GM12878 (cell line): Measurements from ENCODE around the gene GRIK4. TPM values are rescaled to one million over a fixed set of nuclear protein-coding genes. Genes with fewer than 3 reads are reported as not detected.

Experiments used
- ATAC-seq: fragments of 200-7000 bp; cut with Tn5 transposase; 3 replicates; pipeline ENCODE4 v1.9.1; 2020; ENCODE audit warnings: mild to moderate bottlenecking, moderate library complexity
- BruUV-seq: library from RNA; stranded (reverse); fragments of 400-500 nt; replicated peaks from 2 replicates; lab custom pipeline; 2021; lab: Mats Ljungman, UMichigan
- CTCF ChIA-PET: fragments of 300-600 bp; sonication (Branson Sonifier 250); formaldehyde crosslinking; extraction: SDS; loops from one replicate; lab custom pipeline; 2021; ENCODE audit warnings: inconsistent platforms; lab: Yijun Ruan, JAX
- POLR2A ChIA-PET: fragments of 350-600 bp; formaldehyde crosslinking; extraction: SDS; loops from one replicate; lab custom pipeline; 2021; ENCODE audit warnings: inconsistent platforms; lab: Charles Lee
- RAD21 ChIA-PET: fragments of 300-600 bp; sonication (Branson Sonifier 250); formaldehyde crosslinking; loops from one replicate; lab custom pipeline; 2023; ENCODE audit warnings: antibody characterized with exemption; ENCODE audit not compliant: unreplicated experiment; lab: Charles Lee
- SMC1A ChIA-PET: fragments of 300-600 bp; sonication (Branson Sonifier 250); formaldehyde crosslinking; loops from one replicate; lab custom pipeline; 2023; ENCODE audit not compliant: unreplicated experiment, uncharacterized antibody; lab: Charles Lee
- DNase-seq: peaks from one replicate; pipeline ENCODE4 v3.0.0-alpha.2; 2011; ENCODE audit warnings: low read depth, low spot score
- FAIRE-seq: peaks from 3 replicates; lab custom pipeline; 2011; peaks lifted over from hg19 to GRCh38; lab: Jason Lieb, UNC
- H2AFZ ChIP-seq: 2 replicates; pipeline ENCODE4 v1.6.0; 2011; ENCODE audit warnings: low read depth, low read length, control low read depth; ENCODE audit not compliant: control insufficient read depth
- H3K27ac ChIP-seq: 2 replicates; pipeline ENCODE4 v1.5.1; 2011; ENCODE audit warnings: control low read depth; ENCODE audit not compliant: control insufficient read depth, insufficient read depth
- H3K27me3 ChIP-seq, 2 experiments: replicated peaks in 1 of 2; 2 replicates each; pipeline versions ENCODE4 v1.6.0 to v1.6.1; 2011; ENCODE audit warnings: low read length in 1 of 2; ENCODE audit not compliant: control insufficient read depth in 2 of 2, insufficient read depth in 2 of 2
- H3K36me3 ChIP-seq, 2 experiments: 2 replicates each; pipeline ENCODE4 v1.5.1; 2011; ENCODE audit warnings: low read length in 1 of 2; ENCODE audit not compliant: control insufficient read depth in 2 of 2, insufficient read depth in 2 of 2
- H3K4me1 ChIP-seq: 2 replicates; pipeline ENCODE4 v1.6.1; 2011; ENCODE audit warnings: mild to moderate bottlenecking, low read length, moderate library complexity, mixed read lengths; ENCODE audit not compliant: control insufficient read depth, insufficient read depth
- H3K4me2 ChIP-seq: 2 replicates; pipeline ENCODE4 v1.6.0; 2011; ENCODE audit warnings: control low read depth; ENCODE audit not compliant: control insufficient read depth, insufficient read depth
- H3K4me3 ChIP-seq: fragments of 200-600 bp; sonication (generic); 2 replicates; pipeline ENCODE4 v1.5.1; 2016
- H3K79me2 ChIP-seq: 2 replicates; pipeline ENCODE4 v1.6.0; 2011; ENCODE audit warnings: low read length; ENCODE audit not compliant: control insufficient read depth, insufficient read depth
- H3K9ac ChIP-seq: 2 replicates; pipeline ENCODE4 v1.8.0; 2011; ENCODE audit warnings: low read length, control low read depth, mixed read lengths; ENCODE audit not compliant: control insufficient read depth, insufficient read depth
- H3K9me3 ChIP-seq: replicated peaks from 3 replicates; pipeline ENCODE4 v1.5.1; 2011; ENCODE audit warnings: mild to moderate bottlenecking, low read length; ENCODE audit not compliant: control insufficient read depth, insufficient read depth
- H4K20me1 ChIP-seq: 2 replicates; pipeline ENCODE4 v1.6.0; 2011; ENCODE audit not compliant: control insufficient read depth, insufficient read depth
- CEBPB ChIP-seq, 2 experiments: fragments of 150-350 bp in 1 of 2; IDR thresholded peaks; 2 replicates each; pipeline ENCODE4 v1.6.1; 2012 to 2014; ENCODE audit warnings: low read depth in 2 of 2, low read length in 2 of 2, borderline replicate concordance in 1 of 2, inconsistent platforms in 1 of 2
- ELK1 ChIP-seq: IDR thresholded peaks from 2 replicates; pipeline ENCODE4 v1.6.1; 2012; ENCODE audit warnings: low read depth, low read length, improper control_type of control experiment
- IKZF1 ChIP-seq: fragments of 450-650 bp; conservative IDR thresholded peaks from 2 replicates; pipeline ENCODE4 v1.6.1; 2017; ENCODE audit warnings: antibody characterized with exemption, mild to moderate bottlenecking
- IKZF2 ChIP-seq, 2 experiments: fragments of 450-650 bp; IDR thresholded peaks; 2 replicates each; pipeline ENCODE4 v1.6.1; 2017; ENCODE audit warnings: mild to moderate bottlenecking in 2 of 2, moderate library complexity in 2 of 2
- KLF5 ChIP-seq: fragments of 450-650 bp; IDR thresholded peaks from 2 replicates; pipeline ENCODE4 v1.6.1; 2014; ENCODE audit warnings: mild to moderate bottlenecking; ENCODE audit not compliant: partially characterized antibody
- MTA3 ChIP-seq: IDR thresholded peaks from 2 replicates; pipeline ENCODE4 v1.6.1; 2012; ENCODE audit warnings: low read length, inconsistent platforms, borderline replicate concordance
- PAX5 ChIP-seq: IDR thresholded peaks from 2 replicates; pipeline ENCODE4 v1.6.1; 2011; ENCODE audit warnings: low read depth, low read length, borderline replicate concordance
- PKNOX1 ChIP-seq: fragments of 450-650 bp; IDR thresholded peaks from 2 replicates; pipeline ENCODE4 v1.6.1; 2016; ENCODE audit warnings: mild to moderate bottlenecking
- POLR2AphosphoS5 ChIP-seq: IDR thresholded peaks from 2 replicates; pipeline ENCODE4 v1.6.1; 2011; ENCODE audit warnings: mild to moderate bottlenecking, low read length, inconsistent platforms
- RAD21 ChIP-seq: IDR thresholded peaks from 2 replicates; pipeline ENCODE4 v1.6.1; 2011; ENCODE audit warnings: mild to moderate bottlenecking, low read depth, low read length, moderate library complexity; ENCODE audit not compliant: insufficient read depth
- SPI1 ChIP-seq: IDR thresholded peaks from 2 replicates; pipeline ENCODE4 v1.6.1; 2011; ENCODE audit warnings: low read depth, mild to moderate bottlenecking, low read length, moderate library complexity, borderline replicate concordance; ENCODE audit not compliant: insufficient read depth
- SREBF1 ChIP-seq: IDR thresholded peaks from 2 replicates; pipeline ENCODE4 v1.6.1; 2012; ENCODE audit warnings: mild to moderate bottlenecking, low read length
- USF1 ChIP-seq: IDR thresholded peaks from 2 replicates; pipeline ENCODE4 v1.6.1; 2011; ENCODE audit warnings: borderline replicate concordance, low read depth, mild to moderate bottlenecking, moderate library complexity, mixed read lengths, low read length; ENCODE audit not compliant: insufficient read depth; ENCODE audit errors: extremely low read length
- WGBS: methylation state at CpG from one replicate; pipeline ENCODE4 v1.1.6; 2016; ENCODE audit warnings: low lambda C conversion rate; ENCODE audit not compliant: insufficient replicate concordance, insufficient coverage; ENCODE audit errors: missing lambda C conversion rate; 5-methylcytosine and 5-hydroxymethylcytosine counted together
- in situ Hi-C: fragments of 300-500 bp; cut with MboI; formaldehyde crosslinking; loops from 9 replicates; pipeline ENCODE4 v1.14.3; 2018; ENCODE audit warnings: mixed read lengths
- intact Hi-C: fragments of 100-400 bp; cut with micrococcal nuclease; formaldehyde crosslinking; loops from one replicate; pipeline ENCODE4 v1.14.2; 2022; ENCODE audit not compliant: unreplicated experiment
- polyA plus RNA-seq, 11 experiments: library from polyadenylated mRNA; depleted of rRNA in 4 of 11; unstranded in 6 of 11; stranded (reverse) in 5 of 11; fragments of >200 nt; fragmentation: Nextera tagmentation in 4 of 11; fragmentation: Illumina TruSeq in 1 of 11; extraction: Ambion mirVana in 4 of 11; extraction: Trizol in 1 of 11; gene quantifications; 1 replicate in 1 of 11; 2 replicates in 10 of 11; pipeline versions ENCODE4 v1.2.1 to v1.2.3, GENCODE V29; 2011 to 2016; ENCODE audit warnings: inconsistent platforms in 2 of 11, missing spikeins in 2 of 11, low read depth in 1 of 11
- total RNA-seq, 4 experiments: library from RNA; depleted of rRNA in 3 of 4; stranded (reverse); fragments of >200 nt in 3 of 4; fragmentation: Illumina TruSeq in 1 of 4; extraction: Trizol in 1 of 4; gene quantifications; 2 replicates each; pipeline versions ENCODE4 v1.2.1 to v1.2.3, GENCODE V29; 2013 to 2021

GRIK4 gene
- total and polyA plus RNA-seq, 10 of the 15 experiments (the other 5 are each of a cell fraction or from before 2014, with no cell fraction given), result 0.33 to 3.6 (median 0.72) TPM

- H2AFZ ChIP-seq, result no peak overlapping the region
- no peaks in the 10 kb centered on the region for H3K27me3 ChIP-seq
- BruUV-seq, result no TSS peak
- no peak overlapping the region for H3K4me3 ChIP-seq
- ATAC-seq, result no peak
- SMC1A ChIA-PET, result interaction anchor here (0.6 to 1.0 kb wide), 2 partner anchors 20 to 165 kb away, joined by 3 read pairs; no protein-coding TSS in a partner anchor
- no peak overlapping the region for H3K27ac ChIP-seq
- DNase-seq, result no peak
- CTCF ChIA-PET, result interaction anchor here (1.4 kb wide), 1 partner anchor 13 kb away, joined by 4 read pairs; no protein-coding TSS in a partner anchor
- no peaks in the 10 kb centered on the region for H4K20me1 ChIP-seq
- no peaks in the 10 kb centered on the region for H3K79me2 ChIP-seq
- intact Hi-C loops (no loop called here), in situ Hi-C loops (no loop called here)
- RAD21 ChIA-PET, result no interaction called here
- no peaks in the 10 kb centered on the region for H3K9me3 ChIP-seq
- no peak overlapping the region for H3K9ac ChIP-seq
- no peak overlapping the region for H3K4me2 ChIP-seq
- no peak for FAIRE-seq
- no peaks in the 10 kb centered on the region for H3K36me3 ChIP-seq
- TF ChIP-seq SPI1 (no peak), CEBPB (IDR thresholded peaks at IDR 0.05; ENCODE audit: borderline replicate concordance in 1 of 2, low read depth in 2 of 2, low read length in 2 of 2) (no peak), PAX5 (no peak), MTA3 (no peak), ELK1 (no peak), USF1 (no peak), SREBF1 (no peak), IKZF2 (IDR thresholded peaks at IDR 0.05) (no peak), IKZF1 (no peak), RAD21 (no peak), KLF5 (no peak), PKNOX1 (no peak), POLR2AphosphoS5 (no peak)
- TF ChIP-seq, all 136 proteins: peak for 0
- no peaks in the 10 kb centered on the region for H3K4me1 ChIP-seq
- WGBS, result 29% methylated on average over 14 of the region's 14 CpGs
- POLR2A ChIA-PET, result no interaction called here
These were observed 282.4 kb downstream of the GRIK4 start for GRCh38 chr11:120793806-120794479.
